Neural cell (in vitro differentiated cells): Measurements from ENCODE around the gene APPL1. TPM values are rescaled to one million over a fixed set of nuclear protein-coding genes. Genes with fewer than 3 reads are reported as not detected.

Source experiments
- H2AFZ ChIP-seq: fragments of 200-600, 300-800 bp; sonication (generic), shearing (Covaris generic); 2 replicates; pipeline ENCODE4 v1.6.0; 2014; ENCODE audit warnings: low read depth, mild to moderate bottlenecking, antibody characterized with exemption, low read length, moderate library complexity
- H3F3A ChIP-seq: fragments of 200-600 bp; shearing (Covaris generic); 2 replicates; pipeline ENCODE4 v1.6.1; 2016; ENCODE audit warnings: mild to moderate bottlenecking, moderate library complexity, mixed read lengths, antibody characterized with exemption, low read length; ENCODE audit not compliant: insufficient read depth, poor library complexity, severe bottlenecking
- H3K27ac ChIP-seq: fragments of 200-600, 300-800 bp; sonication (generic), shearing (Covaris generic); 2 replicates; pipeline ENCODE4 v1.5.1; 2014; ENCODE audit warnings: mild to moderate bottlenecking, low read length, moderate library complexity
- H3K27me3 ChIP-seq: fragments of 300-800, 200-600 bp; sonication (generic), shearing (Covaris generic); 2 replicates; pipeline ENCODE4 v1.6.0; 2014; ENCODE audit warnings: mild to moderate bottlenecking, low read depth, low read length, moderate library complexity; ENCODE audit not compliant: insufficient read depth
- H3K36me3 ChIP-seq: fragments of 300-800, 200-600 bp; sonication (generic), shearing (Covaris generic); 2 replicates; pipeline ENCODE4 v1.5.1; 2014; ENCODE audit warnings: mild to moderate bottlenecking, antibody characterized with exemption, low read length, moderate library complexity; ENCODE audit not compliant: insufficient read depth
- H3K4me2 ChIP-seq: fragments of 300-800, 200-600 bp; sonication (generic), shearing (Covaris generic); 2 replicates; pipeline ENCODE4 v1.6.0; 2014; ENCODE audit warnings: mild to moderate bottlenecking, low read length
- H3K4me3 ChIP-seq: fragments of 300-800, 200-600 bp; sonication (generic), shearing (Covaris generic); 2 replicates; pipeline ENCODE4 v1.5.1; 2014; ENCODE audit warnings: mild to moderate bottlenecking, low read length, moderate library complexity
- H3K79me2 ChIP-seq: fragments of 200-600 bp; shearing (Covaris generic); replicated peaks from 2 replicates; pipeline ENCODE4 v1.6.0; 2014; ENCODE audit warnings: mild to moderate bottlenecking, low read length, moderate library complexity; ENCODE audit not compliant: insufficient read depth
- H3K9ac ChIP-seq: fragments of 300-800, 200-600 bp; sonication (generic), shearing (Covaris generic); 2 replicates; pipeline ENCODE4 v1.6.1; 2016; ENCODE audit warnings: mild to moderate bottlenecking, low read length, mixed read lengths
- H3K9me2 ChIP-seq: fragments of 200-600 bp; shearing (Covaris generic); 2 replicates; pipeline ENCODE4 v1.6.1; 2016; ENCODE audit warnings: mild to moderate bottlenecking, low read length, mixed read lengths; ENCODE audit not compliant: insufficient read depth
- H3K9me3 ChIP-seq: fragments of 200-600, 300-800 bp; sonication (generic), shearing (Covaris generic); 2 replicates; pipeline ENCODE4 v1.6.1; 2016; ENCODE audit warnings: mild to moderate bottlenecking, mixed run types, low read length, moderate library complexity, mixed read lengths
- H4K20me1 ChIP-seq: fragments of 200-600 bp; shearing (Covaris generic); 2 replicates; pipeline ENCODE4 v1.6.1; 2016; ENCODE audit warnings: mild to moderate bottlenecking, mixed run types; ENCODE audit not compliant: insufficient read depth
- EP300 ChIP-seq: fragments of 450-650 bp; conservative IDR thresholded peaks from 2 replicates; pipeline ENCODE4 v1.6.1; 2014; ENCODE audit warnings: antibody characterized with exemption, mild to moderate bottlenecking, moderate library complexity; ENCODE audit not compliant: poor library complexity, severe bottlenecking
- EZH2 ChIP-seq: fragments of 200-600, 300-800 bp; shearing (Covaris generic), sonication (generic); IDR thresholded peaks from 2 replicates; pipeline ENCODE4 v1.6.1; 2014; ENCODE audit warnings: antibody characterized with exemption, low read length, borderline replicate concordance, mild to moderate bottlenecking; ENCODE audit not compliant: insufficient read depth, poor library complexity, severe bottlenecking
- MXI1 ChIP-seq: fragments of 450-650 bp; conservative IDR thresholded peaks from 2 replicates; pipeline ENCODE4 v1.6.1; 2014; ENCODE audit warnings: antibody characterized with exemption, mild to moderate bottlenecking; ENCODE audit not compliant: poor library complexity, severe bottlenecking
- POLR2AphosphoS5 ChIP-seq: IDR thresholded peaks from 2 replicates; pipeline ENCODE4 v1.6.1; 2012
- RAD21 ChIP-seq: fragments of 450-650 bp; conservative IDR thresholded peaks from 2 replicates; pipeline ENCODE4 v1.6.1; 2014; ENCODE audit warnings: antibody characterized with exemption, mild to moderate bottlenecking, moderate library complexity
- SMC3 ChIP-seq: fragments of 450-650 bp; conservative IDR thresholded peaks from 2 replicates; pipeline ENCODE4 v1.6.1; 2014; ENCODE audit warnings: antibody characterized with exemption, mild to moderate bottlenecking, moderate library complexity; ENCODE audit not compliant: poor library complexity
- TAF1 ChIP-seq: IDR thresholded peaks from 2 replicates; pipeline ENCODE4 v1.6.1; 2012; ENCODE audit warnings: low read depth
- polyA plus RNA-seq: library from polyadenylated mRNA; depleted of rRNA; stranded (reverse); fragments of >200 nt; gene quantifications from 2 replicates; pipeline ENCODE4 v1.2.3, GENCODE V29; 2014
- TF ChIP-seq, protein P1 (sequence below): IDR thresholded peaks from 2 replicates; pipeline ENCODE4 v1.6.1; 2012; ENCODE audit warnings: borderline replicate concordance
- TF ChIP-seq, protein P2 (sequence below): fragments of 450-650 bp; IDR thresholded peaks from 2 replicates; pipeline ENCODE4 v1.5.1; 2014; ENCODE audit warnings: antibody characterized with exemption, mild to moderate bottlenecking, moderate library complexity; ENCODE audit not compliant: poor library complexity, severe bottlenecking

Gene APPL1
- polyA plus RNA-seq, 1 donor from 2014 or later = 25.9 TPM

DNA sequence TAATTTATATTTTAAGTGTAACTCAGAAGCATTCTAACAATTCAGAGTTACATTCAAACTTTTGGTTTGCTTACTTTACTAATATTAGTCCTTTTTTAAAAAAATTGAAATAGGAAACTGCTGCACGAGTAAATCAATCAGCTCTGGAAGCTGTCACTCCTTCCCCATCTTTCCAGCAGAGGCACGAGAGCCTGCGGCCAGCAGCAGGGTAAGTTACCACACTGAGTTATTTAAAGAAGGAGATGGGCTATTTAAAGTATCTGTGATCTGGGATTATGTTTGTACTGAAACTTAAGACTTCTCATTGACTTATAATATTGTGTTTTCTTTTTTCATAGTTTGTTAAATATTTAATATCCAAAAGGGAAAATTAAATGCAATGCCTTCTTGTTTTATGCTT lies 29.3 kb downstream of the APPL1 start:
- Histone ChIP-seq H3K9me2 (no peaks in the 10 kb centered on the region), H3K9ac (no peak overlapping the region), H4K20me1 (no peaks in the 10 kb centered on the region), H3F3A (no peaks in the 10 kb centered on the region), H2AFZ (no peak overlapping the region), H3K79me2 (no peaks in the 10 kb centered on the region), H3K9me3 (no peaks in the 10 kb centered on the region), H3K27ac (no peak overlapping the region), H3K4me3 (no peak overlapping the region), H3K36me3 (peaks cover 25% of the 10 kb centered on the region), H3K4me2 (no peak overlapping the region), H3K27me3 (no peaks in the 10 kb centered on the region)
- TF ChIP-seq TAF1 (no peak), EP300 (no peak), MXI1 (no peak), RAD21 (no peak)
- TF ChIP-seq, protein P1, sequence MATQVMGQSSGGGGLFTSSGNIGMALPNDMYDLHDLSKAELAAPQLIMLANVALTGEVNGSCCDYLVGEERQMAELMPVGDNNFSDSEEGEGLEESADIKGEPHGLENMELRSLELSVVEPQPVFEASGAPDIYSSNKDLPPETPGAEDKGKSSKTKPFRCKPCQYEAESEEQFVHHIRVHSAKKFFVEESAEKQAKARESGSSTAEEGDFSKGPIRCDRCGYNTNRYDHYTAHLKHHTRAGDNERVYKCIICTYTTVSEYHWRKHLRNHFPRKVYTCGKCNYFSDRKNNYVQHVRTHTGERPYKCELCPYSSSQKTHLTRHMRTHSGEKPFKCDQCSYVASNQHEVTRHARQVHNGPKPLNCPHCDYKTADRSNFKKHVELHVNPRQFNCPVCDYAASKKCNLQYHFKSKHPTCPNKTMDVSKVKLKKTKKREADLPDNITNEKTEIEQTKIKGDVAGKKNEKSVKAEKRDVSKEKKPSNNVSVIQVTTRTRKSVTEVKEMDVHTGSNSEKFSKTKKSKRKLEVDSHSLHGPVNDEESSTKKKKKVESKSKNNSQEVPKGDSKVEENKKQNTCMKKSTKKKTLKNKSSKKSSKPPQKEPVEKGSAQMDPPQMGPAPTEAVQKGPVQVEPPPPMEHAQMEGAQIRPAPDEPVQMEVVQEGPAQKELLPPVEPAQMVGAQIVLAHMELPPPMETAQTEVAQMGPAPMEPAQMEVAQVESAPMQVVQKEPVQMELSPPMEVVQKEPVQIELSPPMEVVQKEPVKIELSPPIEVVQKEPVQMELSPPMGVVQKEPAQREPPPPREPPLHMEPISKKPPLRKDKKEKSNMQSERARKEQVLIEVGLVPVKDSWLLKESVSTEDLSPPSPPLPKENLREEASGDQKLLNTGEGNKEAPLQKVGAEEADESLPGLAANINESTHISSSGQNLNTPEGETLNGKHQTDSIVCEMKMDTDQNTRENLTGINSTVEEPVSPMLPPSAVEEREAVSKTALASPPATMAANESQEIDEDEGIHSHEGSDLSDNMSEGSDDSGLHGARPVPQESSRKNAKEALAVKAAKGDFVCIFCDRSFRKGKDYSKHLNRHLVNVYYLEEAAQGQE = no peak

DNA sequence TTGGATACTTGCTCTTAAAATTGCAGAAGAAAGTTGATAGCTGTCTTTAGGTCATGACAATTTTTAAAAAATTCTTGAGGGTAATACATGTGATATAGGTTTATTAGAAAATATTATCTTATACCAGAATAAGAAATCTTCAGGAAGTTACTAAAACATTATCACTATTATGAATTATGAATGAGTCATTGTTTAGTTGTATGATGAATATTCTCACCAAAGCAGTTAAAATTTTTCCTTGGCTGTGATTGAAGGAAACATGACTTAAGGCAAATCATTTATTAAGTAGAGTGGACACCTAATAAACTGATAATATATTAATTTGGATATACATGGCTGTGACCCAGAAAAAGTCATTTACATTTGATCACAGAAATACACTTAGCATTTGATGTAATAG lies 30.1 kb downstream of the APPL1 start:
- Histone ChIP-seq H3K79me2 (no peaks in the 10 kb centered on the region), H2AFZ (no peak overlapping the region), H3K27me3 (no peaks in the 10 kb centered on the region), H3K27ac (no peak overlapping the region), H3K36me3 (peaks cover 25% of the 10 kb centered on the region), H4K20me1 (no peaks in the 10 kb centered on the region), H3K4me2 (no peak overlapping the region), H3K9ac (no peak overlapping the region), H3K4me3 (no peak overlapping the region), H3K9me3 (no peaks in the 10 kb centered on the region), H3F3A (no peaks in the 10 kb centered on the region), H3K9me2 (no peaks in the 10 kb centered on the region)
- TF ChIP-seq TAF1 = no peak
- TF ChIP-seq EP300 = no peak
- no peak for TF ChIP-seq RAD21
- TF ChIP-seq EZH2 = no peak
- no peak for TF ChIP-seq POLR2AphosphoS5
- TF ChIP-seq, protein P2, sequence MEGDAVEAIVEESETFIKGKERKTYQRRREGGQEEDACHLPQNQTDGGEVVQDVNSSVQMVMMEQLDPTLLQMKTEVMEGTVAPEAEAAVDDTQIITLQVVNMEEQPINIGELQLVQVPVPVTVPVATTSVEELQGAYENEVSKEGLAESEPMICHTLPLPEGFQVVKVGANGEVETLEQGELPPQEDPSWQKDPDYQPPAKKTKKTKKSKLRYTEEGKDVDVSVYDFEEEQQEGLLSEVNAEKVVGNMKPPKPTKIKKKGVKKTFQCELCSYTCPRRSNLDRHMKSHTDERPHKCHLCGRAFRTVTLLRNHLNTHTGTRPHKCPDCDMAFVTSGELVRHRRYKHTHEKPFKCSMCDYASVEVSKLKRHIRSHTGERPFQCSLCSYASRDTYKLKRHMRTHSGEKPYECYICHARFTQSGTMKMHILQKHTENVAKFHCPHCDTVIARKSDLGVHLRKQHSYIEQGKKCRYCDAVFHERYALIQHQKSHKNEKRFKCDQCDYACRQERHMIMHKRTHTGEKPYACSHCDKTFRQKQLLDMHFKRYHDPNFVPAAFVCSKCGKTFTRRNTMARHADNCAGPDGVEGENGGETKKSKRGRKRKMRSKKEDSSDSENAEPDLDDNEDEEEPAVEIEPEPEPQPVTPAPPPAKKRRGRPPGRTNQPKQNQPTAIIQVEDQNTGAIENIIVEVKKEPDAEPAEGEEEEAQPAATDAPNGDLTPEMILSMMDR = no peak
- no peak for TF ChIP-seq MXI1
- TF ChIP-seq, protein P1 = no peak
- TF ChIP-seq SMC3 = no peak
